Measurements from ENCODE around the gene KRT5.

DNA sequence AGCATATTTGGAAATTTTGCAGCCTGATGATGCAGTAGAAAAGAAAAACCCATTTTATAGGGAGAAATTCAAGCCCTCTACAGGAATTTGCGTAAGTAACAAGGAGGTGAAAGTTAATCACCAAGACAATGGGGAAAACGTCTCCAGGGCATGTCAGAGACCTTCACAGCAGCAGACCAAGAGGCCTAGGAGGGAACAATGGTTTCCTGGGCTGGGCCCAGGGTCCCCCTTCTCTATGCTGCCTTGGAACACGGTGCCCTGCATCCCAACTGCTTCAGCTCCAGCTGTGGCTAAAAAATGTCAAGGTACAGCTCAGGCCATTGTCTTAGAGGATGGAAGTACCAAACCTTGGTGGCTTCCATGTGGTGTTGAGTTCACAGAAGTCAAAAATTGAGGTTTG is 40.1 kb downstream of the KRT5 start:
- no peak for TF ChIP-seq EZH2 (IDR thresholded peaks at IDR 0.05; ENCODE audit: borderline replicate concordance)
- TF ChIP-seq CTCF (IDR thresholded peaks at IDR 0.05; ENCODE audit: poor library complexity): no peak
- no peak for TF ChIP-seq EZH2phosphoT487 (IDR thresholded peaks at IDR 0.05; ENCODE audit: low read depth, severe bottlenecking, unreplicated experiment)
